Type B pancreatic cell (in vitro differentiated cells): Measurements from ENCODE around the gene C1orf146. TPM values are rescaled to one million over a fixed set of nuclear protein-coding genes. Genes with fewer than 3 reads are reported as not detected.

Source experiments
- DNase-seq: peaks from one replicate; pipeline ENCODE4 v3.0.0; 2021; ENCODE audit warnings: mixed read lengths; ENCODE audit not compliant: unreplicated experiment; ENCODE audit errors: extremely low spot score
- H3K27ac Mint-ChIP-seq: 2 replicates; pipeline ENCODE4 v1.8.0; 2021; ENCODE audit warnings: mild to moderate bottlenecking, mixed read lengths
- H3K27me3 Mint-ChIP-seq: 2 replicates; pipeline ENCODE4 v1.8.0; 2021; ENCODE audit warnings: mixed read lengths
- H3K36me3 Mint-ChIP-seq: 2 replicates; pipeline ENCODE4 v1.8.0; 2021; ENCODE audit warnings: mixed read lengths
- H3K4me1 Mint-ChIP-seq: one replicate; pipeline ENCODE4 v1.8.0; 2021; ENCODE audit warnings: mixed read lengths; ENCODE audit not compliant: unreplicated experiment
- H3K4me3 Mint-ChIP-seq: 2 replicates; pipeline ENCODE4 v1.8.0; 2021; ENCODE audit warnings: mild to moderate bottlenecking, mixed read lengths
- H3K9me3 Mint-ChIP-seq: 2 replicates; pipeline ENCODE4 v1.8.0; 2021; ENCODE audit warnings: mixed read lengths
- total RNA-seq: library from RNA; stranded (reverse); gene quantifications from 2 replicates; pipeline ENCODE4 v1.2.1, GENCODE V29; 2021; ENCODE audit warnings: low replicate concordance
- TF ChIP-seq, protein P1 (sequence below): fragments of 200-600 bp; sonication (generic); conservative IDR thresholded peaks from 2 replicates; pipeline ENCODE4 v1.5.0; 2021; ENCODE audit warnings: antibody characterized with exemption, mild to moderate bottlenecking

The C1orf146 gene
- total RNA-seq, 1 donor from 2014 or later: not detected

- TF ChIP-seq, protein P1, sequence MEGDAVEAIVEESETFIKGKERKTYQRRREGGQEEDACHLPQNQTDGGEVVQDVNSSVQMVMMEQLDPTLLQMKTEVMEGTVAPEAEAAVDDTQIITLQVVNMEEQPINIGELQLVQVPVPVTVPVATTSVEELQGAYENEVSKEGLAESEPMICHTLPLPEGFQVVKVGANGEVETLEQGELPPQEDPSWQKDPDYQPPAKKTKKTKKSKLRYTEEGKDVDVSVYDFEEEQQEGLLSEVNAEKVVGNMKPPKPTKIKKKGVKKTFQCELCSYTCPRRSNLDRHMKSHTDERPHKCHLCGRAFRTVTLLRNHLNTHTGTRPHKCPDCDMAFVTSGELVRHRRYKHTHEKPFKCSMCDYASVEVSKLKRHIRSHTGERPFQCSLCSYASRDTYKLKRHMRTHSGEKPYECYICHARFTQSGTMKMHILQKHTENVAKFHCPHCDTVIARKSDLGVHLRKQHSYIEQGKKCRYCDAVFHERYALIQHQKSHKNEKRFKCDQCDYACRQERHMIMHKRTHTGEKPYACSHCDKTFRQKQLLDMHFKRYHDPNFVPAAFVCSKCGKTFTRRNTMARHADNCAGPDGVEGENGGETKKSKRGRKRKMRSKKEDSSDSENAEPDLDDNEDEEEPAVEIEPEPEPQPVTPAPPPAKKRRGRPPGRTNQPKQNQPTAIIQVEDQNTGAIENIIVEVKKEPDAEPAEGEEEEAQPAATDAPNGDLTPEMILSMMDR: peak; percentile 80
- no peaks in the 10 kb centered on the region for H3K9me3 Mint-ChIP-seq
- no peak for DNase-seq
- H3K4me1 Mint-ChIP-seq: peaks cover 6% of the 10 kb centered on the region
- H3K27ac Mint-ChIP-seq: no peak overlapping the region
- H3K4me3 Mint-ChIP-seq: no peak overlapping the region
- peaks cover 31% of the 10 kb centered on the region for H3K36me3 Mint-ChIP-seq
- H3K27me3 Mint-ChIP-seq: no peaks in the 10 kb centered on the region
Observed at GRCh38 chr1:92291372-92291999, 73.8 kb downstream of the C1orf146 start.

Other genes with a start within 250 kb of the C1orf146 start
- gene EPHX4, start 187.9 kb upstream of the C1orf146 start, total RNA-seq: 0.63 and 0.64 TPM in 2 replicates
- gene SETSIP, start 142.5 kb upstream of the C1orf146 start, total RNA-seq: not detected in 2 replicates
- gene BTBD8, start 137.6 kb upstream of the C1orf146 start, total RNA-seq: 2.6 and 4.8 TPM in 2 replicates
- 11.1 and 19.9 TPM in 2 replicates for gene GLMN, start 81.1 kb downstream of the C1orf146 start, total RNA-seq
- gene RPAP2, start 81.1 kb downstream of the C1orf146 start, total RNA-seq: 31.9 and 42.3 TPM in 2 replicates